ENCODE results near the gene CCND1.

DNA sequence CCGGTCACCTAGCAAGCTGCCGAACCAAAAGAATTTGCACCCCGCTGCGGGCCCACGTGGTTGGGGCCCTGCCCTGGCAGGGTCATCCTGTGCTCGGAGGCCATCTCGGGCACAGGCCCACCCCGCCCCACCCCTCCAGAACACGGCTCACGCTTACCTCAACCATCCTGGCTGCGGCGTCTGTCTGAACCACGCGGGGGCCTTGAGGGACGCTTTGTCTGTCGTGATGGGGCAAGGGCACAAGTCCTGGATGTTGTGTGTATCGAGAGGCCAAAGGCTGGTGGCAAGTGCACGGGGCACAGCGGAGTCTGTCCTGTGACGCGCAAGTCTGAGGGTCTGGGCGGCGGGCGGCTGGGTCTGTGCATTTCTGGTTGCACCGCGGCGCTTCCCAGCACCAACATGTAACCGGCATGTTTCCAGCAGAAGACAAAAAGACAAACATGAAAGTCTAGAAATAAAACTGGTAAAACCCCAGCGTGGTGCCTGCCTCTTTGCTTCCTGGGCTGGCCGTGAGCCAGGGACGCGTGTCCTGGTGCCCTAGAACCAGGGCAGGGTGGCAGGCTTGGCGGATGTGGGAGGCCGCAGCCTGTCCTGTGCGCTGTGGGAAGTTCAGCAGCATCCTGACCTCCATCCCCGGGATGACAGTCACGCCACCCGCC is 13.2 kb downstream of the CCND1 start:
- TF ChIP-seq CTCF (IDR thresholded peaks at IDR 0.05): no peak
- TF ChIP-seq POLR2A (IDR thresholded peaks at IDR 0.05): no peak

Data from right lobe of liver (tissue), 4 donors.